HL-60 (cell line): Measurements from ENCODE around the gene CAMSAP1.

Experiments used
- DNase-seq, 2 experiments: peaks; one replicate each; pipeline ENCODE4 v3.0.0-alpha.2; 2010 to 2020; ENCODE audit warnings: low read depth in 1 of 2, low spot score in 1 of 2
- H3K27ac ChIP-seq: fragments of 250-450 bp; sonication (Bioruptor Pico); replicated peaks from 2 replicates; pipeline ENCODE4 v1.5.1; 2020; ENCODE audit warnings: mild to moderate bottlenecking, moderate library complexity
- H3K27me3 ChIP-seq: fragments of 250-450 bp; sonication (Bioruptor Pico); 2 replicates; pipeline ENCODE4 v1.5.1; 2021; ENCODE audit warnings: mild to moderate bottlenecking, moderate library complexity; ENCODE audit not compliant: insufficient read depth, poor library complexity, severe bottlenecking
- H3K4me3 ChIP-seq: replicated peaks from 2 replicates; pipeline ENCODE4 v1.5.1; 2011; ENCODE audit warnings: mild to moderate bottlenecking, control low read depth, low read length; ENCODE audit not compliant: insufficient read depth
- CTCF ChIP-seq: IDR thresholded peaks from one replicate; pipeline ENCODE4 v1.5.1; 2011; ENCODE audit warnings: low read length, control low read depth, inconsistent platforms; ENCODE audit not compliant: insufficient read depth
- GABPA ChIP-seq: IDR thresholded peaks from 2 replicates; pipeline ENCODE4 v1.6.1; 2012; ENCODE audit warnings: low read depth
- POLR2AphosphoS5 ChIP-seq: IDR thresholded peaks from 2 replicates; pipeline ENCODE4 v1.6.1; 2012; ENCODE audit warnings: low read depth
- REST ChIP-seq: IDR thresholded peaks from 2 replicates; pipeline ENCODE4 v1.6.1; 2012; ENCODE audit warnings: low read depth; ENCODE audit not compliant: insufficient replicate concordance
- SPI1 ChIP-seq: IDR thresholded peaks from 2 replicates; pipeline ENCODE4 v1.6.1; 2012; ENCODE audit warnings: low read depth, mild to moderate bottlenecking, borderline replicate concordance

Gene CAMSAP1

DNA sequence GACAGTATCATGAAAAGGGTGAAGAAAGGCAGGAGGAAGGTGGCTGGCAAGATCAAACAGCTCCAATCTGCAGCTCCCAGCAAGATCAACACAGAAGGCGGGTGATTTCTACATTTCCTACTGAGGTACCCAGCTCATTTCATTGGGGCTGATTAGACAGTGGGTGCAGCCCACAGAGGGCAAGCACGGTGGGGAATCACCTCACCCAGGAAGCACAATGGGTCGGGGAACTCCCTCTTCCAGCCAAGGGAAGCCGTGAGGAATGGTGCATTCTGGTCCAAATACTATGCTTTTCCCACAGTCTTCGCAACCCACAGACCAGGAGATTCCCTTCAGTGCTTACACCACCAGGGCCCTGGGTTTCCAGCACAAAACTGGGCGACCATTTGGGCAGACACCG is 66.8 kb downstream of the CAMSAP1 start:
- no peak overlapping the region for H3K4me3 ChIP-seq
- H3K27ac ChIP-seq, result no peak overlapping the region
- no peak for DNase-seq
- TF ChIP-seq CTCF (no peak), GABPA (no peak)
- H3K27me3 ChIP-seq, result no peaks in the 10 kb centered on the region

DNA sequence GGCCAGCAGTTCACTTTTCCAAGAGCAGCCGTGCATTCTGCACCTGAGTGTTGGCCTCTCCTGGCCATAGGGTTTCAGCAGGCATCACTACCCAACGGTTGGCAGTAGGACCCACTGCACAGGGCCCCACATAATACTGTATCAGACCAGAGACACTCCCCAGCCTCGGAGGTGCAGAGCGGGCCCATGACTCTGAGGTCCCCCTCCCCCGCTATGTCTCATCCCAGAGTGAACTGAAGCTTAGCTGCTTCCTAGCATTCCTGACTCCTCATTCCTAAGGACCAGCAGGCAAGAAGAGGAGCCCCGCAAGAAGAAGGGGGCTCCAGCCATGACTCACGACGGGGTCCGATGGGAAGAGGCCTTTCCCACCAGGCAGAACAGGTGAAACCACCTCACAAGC is 67.2 kb downstream of the CAMSAP1 start:
- Histone ChIP-seq H3K27ac (no peak overlapping the region), H3K27me3 (no peaks in the 10 kb centered on the region), H3K4me3 (no peak overlapping the region)
- no peak for TF ChIP-seq SPI1
- TF ChIP-seq CTCF, result no peak
- no peak for DNase-seq

DNA sequence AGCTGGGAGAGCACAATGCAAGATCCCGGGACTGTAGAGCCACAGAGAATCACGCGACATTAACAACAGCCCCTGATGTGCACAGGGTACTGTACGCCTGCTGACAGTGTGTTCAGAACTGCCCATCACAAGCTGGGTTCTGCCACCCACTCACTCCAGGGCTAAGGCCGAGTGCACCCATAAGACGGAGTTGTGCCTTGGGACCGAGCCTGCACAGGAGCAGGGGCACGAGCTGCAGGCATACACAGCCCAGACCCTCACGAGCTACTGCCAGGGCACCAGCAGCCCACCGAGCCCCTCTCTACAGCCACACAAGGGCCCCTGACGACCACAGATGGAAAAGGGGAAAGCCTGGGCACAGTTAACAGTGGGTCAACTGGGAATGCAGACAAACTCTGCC is 67.8 kb downstream of the CAMSAP1 start:
- TF ChIP-seq GABPA (no peak), REST (no peak), CTCF (no peak), SPI1 (no peak), POLR2AphosphoS5 (no peak)
- Histone ChIP-seq H3K4me3 (no peak overlapping the region), H3K27ac (no peak overlapping the region), H3K27me3 (no peaks in the 10 kb centered on the region)
- no peak for DNase-seq

DNA sequence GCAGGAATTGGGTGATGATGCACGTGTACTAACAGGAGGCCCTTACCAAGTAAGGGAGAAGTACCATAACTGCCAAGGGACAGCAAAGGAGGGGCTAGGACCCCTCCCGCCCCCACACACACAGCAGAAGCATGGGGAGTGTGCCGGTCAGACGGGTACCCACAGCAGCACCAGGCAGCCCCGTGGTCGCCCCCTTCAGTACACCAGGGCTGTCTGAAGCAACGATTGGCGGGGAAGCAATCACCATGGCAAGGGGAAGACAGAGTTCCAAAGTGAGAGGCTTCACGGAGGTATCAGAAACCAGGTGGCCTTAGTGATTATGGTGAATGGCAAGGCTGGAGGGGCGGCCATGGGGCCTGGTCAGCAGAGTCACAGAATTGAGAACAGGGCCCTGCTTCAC is 72.2 kb downstream of the CAMSAP1 start:
- H3K4me3 ChIP-seq, result no peak overlapping the region
- no peak overlapping the region for H3K27ac ChIP-seq
- TF ChIP-seq POLR2AphosphoS5, result no peak
- TF ChIP-seq CTCF, result no peak
- TF ChIP-seq REST, result no peak
- no peak for TF ChIP-seq SPI1
- no peak for TF ChIP-seq GABPA
- no peaks in the 10 kb centered on the region for H3K27me3 ChIP-seq
- no peak for DNase-seq
